Measurements from ENCODE around the gene TSEN54. TPM values are rescaled to one million over a fixed set of nuclear protein-coding genes. Genes with fewer than 3 reads are reported as not detected.

Gene TSEN54
- total and polyA plus RNA-seq, 9 donors, result 11.3 to 35.0 (median 18.8) TPM

DNA sequence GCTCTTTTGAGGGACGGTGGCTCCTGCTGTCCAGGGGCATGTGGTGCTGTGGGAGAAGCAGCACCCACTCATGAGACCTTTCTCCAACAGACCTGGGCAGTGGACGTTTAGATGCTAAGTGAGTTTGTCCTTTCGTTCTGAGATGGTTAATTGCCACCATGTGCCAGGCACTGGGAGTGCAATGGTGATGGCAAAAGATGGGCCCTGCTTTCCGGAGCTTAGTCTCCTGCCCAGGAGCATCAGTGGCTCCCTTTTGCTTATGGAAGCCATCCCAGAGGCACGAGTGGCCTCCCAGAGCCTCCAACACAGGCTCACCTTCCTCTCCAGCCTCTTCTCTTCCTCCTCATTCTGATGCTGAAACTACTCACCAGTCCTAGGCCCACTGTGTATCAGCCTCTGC, 29.4 kb upstream of the TSEN54 start:
- Histone ChIP-seq H3K27ac (no peak overlapping the region), H3K9me3 (no peaks in the 10 kb centered on the region), H3K4me3 (no peak overlapping the region), H3K4me1 (ENCODE audit: insufficient read depth) (no peaks in the 10 kb centered on the region), H3K36me3 (no peaks in the 10 kb centered on the region), H3K27me3 (no peaks in the 10 kb centered on the region)
- WGBS, 3 donors, result 78 to 82% (median 81%) methylated on average over 5 of the region's 5 CpGs
- intact Hi-C loops (cut with DNase I), result no loop called here
- TF ChIP-seq EP300 (IDR thresholded peaks at IDR 0.05) (no peak), POLR2A (IDR thresholded peaks at IDR 0.05) (no peak)
- TF ChIP-seq, protein P1, sequence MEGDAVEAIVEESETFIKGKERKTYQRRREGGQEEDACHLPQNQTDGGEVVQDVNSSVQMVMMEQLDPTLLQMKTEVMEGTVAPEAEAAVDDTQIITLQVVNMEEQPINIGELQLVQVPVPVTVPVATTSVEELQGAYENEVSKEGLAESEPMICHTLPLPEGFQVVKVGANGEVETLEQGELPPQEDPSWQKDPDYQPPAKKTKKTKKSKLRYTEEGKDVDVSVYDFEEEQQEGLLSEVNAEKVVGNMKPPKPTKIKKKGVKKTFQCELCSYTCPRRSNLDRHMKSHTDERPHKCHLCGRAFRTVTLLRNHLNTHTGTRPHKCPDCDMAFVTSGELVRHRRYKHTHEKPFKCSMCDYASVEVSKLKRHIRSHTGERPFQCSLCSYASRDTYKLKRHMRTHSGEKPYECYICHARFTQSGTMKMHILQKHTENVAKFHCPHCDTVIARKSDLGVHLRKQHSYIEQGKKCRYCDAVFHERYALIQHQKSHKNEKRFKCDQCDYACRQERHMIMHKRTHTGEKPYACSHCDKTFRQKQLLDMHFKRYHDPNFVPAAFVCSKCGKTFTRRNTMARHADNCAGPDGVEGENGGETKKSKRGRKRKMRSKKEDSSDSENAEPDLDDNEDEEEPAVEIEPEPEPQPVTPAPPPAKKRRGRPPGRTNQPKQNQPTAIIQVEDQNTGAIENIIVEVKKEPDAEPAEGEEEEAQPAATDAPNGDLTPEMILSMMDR (IDR thresholded peaks at IDR 0.05), result no peak
- DNase-seq, result no peak

DNA sequence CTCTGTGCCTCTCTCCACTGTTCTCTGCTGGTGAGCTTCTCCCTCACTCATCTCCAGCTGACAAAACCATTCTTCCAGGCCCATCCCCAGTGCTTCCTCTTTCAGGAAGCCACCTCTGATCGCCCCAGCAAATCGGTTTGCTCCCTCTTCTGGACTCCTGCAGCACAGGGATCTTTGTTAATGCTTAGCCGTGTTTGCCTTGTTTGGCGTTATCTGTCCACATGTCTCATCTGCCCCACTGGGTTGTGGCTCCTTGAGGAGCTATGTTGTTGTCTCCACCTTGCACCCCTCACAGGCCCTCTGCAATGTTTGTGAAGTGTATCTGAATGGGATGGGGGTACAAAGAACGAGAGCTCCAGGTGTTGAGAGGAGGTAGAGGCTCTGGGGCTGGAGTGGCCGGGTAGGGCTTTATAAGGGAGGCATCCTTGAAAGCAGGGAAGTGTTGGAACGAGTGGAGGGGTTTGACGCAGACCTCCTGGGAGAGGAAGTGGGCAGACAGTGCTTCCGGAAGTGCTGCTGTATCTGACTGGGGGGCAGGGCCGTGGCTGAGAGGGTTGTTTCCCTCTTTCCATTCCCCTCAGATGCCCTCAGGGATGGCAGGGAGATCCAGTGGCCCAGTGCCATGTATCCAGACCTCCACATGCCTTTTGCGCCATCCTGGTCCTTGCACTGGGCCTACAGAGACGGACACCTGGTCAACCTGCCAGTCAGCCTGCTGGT, 28.8 kb upstream of the TSEN54 start:
- H3K27me3 ChIP-seq, result no peaks in the 10 kb centered on the region
- 56 to 71% (median 71%) methylated on average over 12 of the region's 12 CpGs for WGBS, 3 donors

DNA sequence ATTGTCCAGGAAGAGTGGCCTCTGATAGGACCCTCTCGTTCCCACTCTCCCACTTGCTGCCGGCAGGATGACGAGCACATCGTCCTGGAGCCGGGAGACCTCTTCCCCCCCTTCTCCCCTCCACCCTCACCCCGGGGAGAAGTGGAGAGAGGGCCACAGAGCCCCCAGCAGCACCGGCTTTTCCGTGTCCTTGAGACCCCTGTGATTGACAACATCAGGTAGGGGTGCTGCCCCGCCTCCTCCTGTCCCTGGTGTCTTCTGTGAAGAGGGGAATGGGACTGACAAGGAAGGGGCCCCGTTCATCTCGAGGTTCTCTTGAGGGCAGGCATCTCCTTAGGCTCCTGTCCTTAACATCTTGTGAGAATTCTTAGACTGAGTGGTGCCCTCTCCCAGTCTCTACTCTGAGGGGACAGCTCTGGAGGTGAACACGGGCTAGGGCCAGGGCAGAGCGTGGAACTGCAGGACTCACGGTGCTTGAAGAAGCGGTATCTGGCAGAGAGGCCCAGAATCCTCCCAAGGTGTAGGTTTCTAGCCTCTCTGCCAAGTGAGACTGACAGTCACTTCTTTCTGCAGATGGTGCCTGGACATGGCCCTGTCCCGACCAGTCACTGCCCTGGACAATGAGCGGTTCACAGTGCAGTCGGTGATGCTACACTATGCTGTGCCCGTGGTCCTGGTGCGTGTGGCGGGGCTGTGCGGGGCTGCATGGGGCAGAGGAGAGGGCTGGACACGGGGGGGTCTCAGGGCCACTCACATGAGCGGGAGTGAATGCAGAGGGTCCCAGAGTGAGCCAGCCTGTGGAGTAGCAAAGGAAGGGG, 27.4 kb upstream of the TSEN54 start:
- DNase-seq, result no peak
- Histone ChIP-seq H3K4me3 (no peak overlapping the region), H3K27ac (no peak overlapping the region), H3K9me3 (no peaks in the 10 kb centered on the region), H3K27me3 (no peaks in the 10 kb centered on the region), H3K4me1 (ENCODE audit: insufficient read depth) (no peaks in the 10 kb centered on the region), H3K36me3 (no peaks in the 10 kb centered on the region)
- WGBS, 3 donors, result 86 to 92% (median 87%) methylated on average over 24 of the region's 24 CpGs
- intact Hi-C loops (cut with DNase I), result no loop called here
- no peak for TF ChIP-seq EP300 (IDR thresholded peaks at IDR 0.05)
- TF ChIP-seq, protein P1 (IDR thresholded peaks at IDR 0.05), result no peak
- no peak for TF ChIP-seq POLR2A (IDR thresholded peaks at IDR 0.05)

More for the DNA sequence above, 28.8 kb upstream of the TSEN54 start:
- H3K9me3 ChIP-seq, result no peaks in the 10 kb centered on the region
- no peak overlapping the region for H3K4me3 ChIP-seq
- no peaks in the 10 kb centered on the region for H3K36me3 ChIP-seq
- no peaks in the 10 kb centered on the region for H3K4me1 ChIP-seq (ENCODE audit: insufficient read depth)
- no peak for DNase-seq
- H3K27ac ChIP-seq, result no peak overlapping the region
- intact Hi-C loops (cut with DNase I), result no loop called here
- TF ChIP-seq, protein P1 (IDR thresholded peaks at IDR 0.05), result no peak
- TF ChIP-seq EP300 (IDR thresholded peaks at IDR 0.05) (no peak), POLR2A (IDR thresholded peaks at IDR 0.05) (no peak)

DNA sequence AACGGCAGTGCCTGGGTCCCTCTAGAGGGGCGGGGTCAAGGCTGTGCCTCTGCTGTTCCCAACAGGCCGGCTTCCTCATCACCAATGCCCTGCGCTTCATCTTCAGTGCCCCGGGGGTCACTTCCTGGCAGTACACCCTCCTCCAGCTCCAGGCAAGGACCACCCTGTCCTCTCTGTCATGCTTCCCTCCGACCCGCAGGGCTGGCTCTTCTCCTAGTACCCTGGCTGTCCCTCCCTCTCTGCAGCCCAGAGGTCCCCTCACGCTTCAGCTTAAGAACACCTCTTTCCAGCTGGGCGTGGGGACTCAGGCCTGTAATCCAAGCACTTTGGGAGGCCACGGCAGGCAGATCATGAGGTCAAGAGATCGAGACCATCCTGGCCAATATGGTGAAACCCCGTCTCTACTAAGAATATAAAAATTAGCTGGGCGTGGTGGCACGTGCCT, 26.8 kb upstream of the TSEN54 start:
- Histone ChIP-seq H3K4me3 (no peak overlapping the region), H3K36me3 (no peaks in the 10 kb centered on the region), H3K27me3 (no peaks in the 10 kb centered on the region), H3K27ac (no peak overlapping the region), H3K9me3 (no peaks in the 10 kb centered on the region), H3K4me1 (ENCODE audit: insufficient read depth) (no peaks in the 10 kb centered on the region)
- TF ChIP-seq, protein P1 (IDR thresholded peaks at IDR 0.05), result no peak
- no peak for TF ChIP-seq EP300 (IDR thresholded peaks at IDR 0.05)
- intact Hi-C loops (cut with DNase I), result no loop called here
- 76 to 84% (median 81%) methylated on average over 14 of the region's 14 CpGs for WGBS, 3 donors
- DNase-seq, result no peak
